ENCODE results near the gene LMCD1.

LMCD1 gene

GRCh38 chr3:8617921-8618320 is 116.3 kb downstream of the LMCD1 start:
- DNase-seq (ENCODE audit: low read depth in 2 of 2), result no peak

DNA sequence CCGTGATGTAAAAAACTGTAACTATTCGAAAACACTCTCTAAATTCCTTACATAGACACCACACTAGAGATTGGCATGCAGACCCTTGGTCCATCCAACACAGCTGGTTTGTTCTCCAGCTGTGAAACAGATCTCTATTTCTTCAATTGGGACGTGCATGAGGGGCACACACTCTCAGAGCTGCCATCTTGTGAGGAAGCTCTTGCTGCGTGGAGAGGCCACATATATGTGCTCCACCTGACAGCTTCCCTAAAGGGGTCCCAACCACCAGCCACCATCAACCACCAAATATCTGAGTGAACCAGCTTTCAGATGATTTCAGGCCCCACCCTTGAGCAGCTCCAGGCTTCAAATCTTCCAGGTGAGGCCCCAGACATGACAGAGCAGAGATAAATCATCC is 117.3 kb downstream of the LMCD1 start:
- DNase-seq (ENCODE audit: low read depth in 2 of 2), result no peak

DNA sequence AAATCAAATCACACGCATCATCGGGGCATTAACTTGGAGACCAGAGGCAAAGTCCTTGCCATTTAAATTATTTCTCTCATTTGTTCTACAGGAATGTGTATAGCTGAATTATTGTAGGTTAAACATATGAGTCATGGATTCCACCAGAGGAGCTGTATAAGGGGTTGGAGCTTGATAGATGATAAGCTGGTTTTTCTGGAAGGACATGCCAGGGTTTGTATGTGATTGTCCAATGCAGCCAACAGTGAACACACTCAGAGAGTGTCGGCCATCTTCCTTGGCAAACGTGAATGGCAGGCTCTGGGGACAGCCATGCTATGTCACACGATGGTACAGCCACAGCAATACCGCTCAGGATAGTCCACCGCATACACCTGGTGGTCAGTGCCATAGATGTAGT is 117.9 kb downstream of the LMCD1 start:
- DNase-seq (ENCODE audit: low read depth in 2 of 2), result no peak

DNA sequence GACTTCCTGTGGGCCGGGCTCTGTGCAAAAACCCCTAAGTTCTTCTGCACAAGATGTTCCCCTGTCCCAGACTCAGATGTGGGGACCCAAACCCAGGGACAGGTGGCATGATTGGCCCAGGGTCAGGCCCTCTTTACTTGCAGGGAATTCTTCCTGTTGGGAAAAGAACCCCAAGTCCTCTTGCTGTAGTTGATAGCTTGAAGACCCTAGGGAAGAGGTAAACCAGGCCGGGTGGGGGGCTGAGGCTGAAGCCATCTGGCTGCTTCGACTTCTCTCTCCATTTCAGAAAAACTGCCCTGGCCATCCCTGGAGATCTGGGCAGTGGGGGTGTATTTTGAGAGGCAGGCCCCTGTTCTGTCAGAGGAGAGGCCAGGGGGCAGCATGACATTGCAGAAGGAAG is 119.5 kb downstream of the LMCD1 start:
- no peak for DNase-seq (ENCODE audit: low read depth in 2 of 2)

- DNase-seq (ENCODE audit: low read depth in 2 of 2), result no peak
These were observed 120.2 kb downstream of the LMCD1 start for GRCh38 chr3:8621872-8622271.

DNA sequence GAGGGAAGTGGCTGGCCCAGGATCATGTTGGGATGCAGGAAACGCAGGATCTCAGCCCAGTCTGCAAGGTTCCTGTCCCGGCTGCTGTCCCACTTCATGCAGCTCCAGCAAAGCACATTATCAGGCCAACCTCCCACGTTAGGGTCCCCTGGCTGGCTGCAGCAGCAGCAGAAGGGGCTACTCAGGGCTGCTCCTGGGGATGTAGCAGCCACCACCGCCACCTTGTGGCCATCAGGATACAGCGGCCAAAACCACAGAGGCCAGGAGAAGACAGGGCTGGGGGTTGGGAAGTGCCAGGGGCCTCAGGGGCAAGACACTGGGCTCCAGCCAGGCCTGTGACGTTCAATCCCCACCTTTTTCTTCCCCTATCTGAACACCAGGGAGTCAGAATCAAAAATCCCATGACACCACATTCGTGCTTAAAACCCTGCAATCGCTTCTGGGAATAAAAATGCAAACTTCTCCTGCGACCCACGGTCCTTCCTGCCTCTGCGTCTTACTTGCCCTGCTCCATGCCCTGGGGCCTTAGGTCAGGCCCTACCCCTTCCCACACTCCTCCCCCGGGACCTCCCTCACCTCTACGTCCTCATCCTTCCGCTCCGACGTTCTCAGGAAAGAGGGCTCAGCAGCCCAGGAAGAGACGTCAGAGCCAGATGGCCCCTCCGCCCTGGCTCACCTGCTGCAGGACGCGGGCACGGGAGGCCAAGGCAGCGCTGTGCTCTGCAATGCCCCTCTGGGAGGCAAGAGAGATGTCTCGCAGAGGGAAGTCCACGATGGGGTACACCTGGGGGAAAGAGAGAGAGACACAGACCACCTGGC is 121.5 kb downstream of the LMCD1 start:
- no peak for DNase-seq (ENCODE audit: low read depth in 2 of 2)

- no peak for DNase-seq (ENCODE audit: low read depth in 2 of 2)
These were observed 122.1 kb downstream of the LMCD1 start for GRCh38 chr3:8623741-8624140.

All from activated CD8-positive, alpha-beta memory T cell treated with anti-CD3 and anti-CD28 coated beads for 4 hours (primary cell).